GM12874 (cell line): ENCODE measurements around the gene TAS2R10.

Experiments used
- TF ChIP-seq, protein P1 (sequence below): IDR thresholded peaks from 2 replicates; pipeline ENCODE4 v1.5.1; 2011; ENCODE audit warnings: low read depth, mild to moderate bottlenecking, control low read depth, low read length, moderate library complexity; ENCODE audit not compliant: insufficient read depth

Gene TAS2R10

DNA sequence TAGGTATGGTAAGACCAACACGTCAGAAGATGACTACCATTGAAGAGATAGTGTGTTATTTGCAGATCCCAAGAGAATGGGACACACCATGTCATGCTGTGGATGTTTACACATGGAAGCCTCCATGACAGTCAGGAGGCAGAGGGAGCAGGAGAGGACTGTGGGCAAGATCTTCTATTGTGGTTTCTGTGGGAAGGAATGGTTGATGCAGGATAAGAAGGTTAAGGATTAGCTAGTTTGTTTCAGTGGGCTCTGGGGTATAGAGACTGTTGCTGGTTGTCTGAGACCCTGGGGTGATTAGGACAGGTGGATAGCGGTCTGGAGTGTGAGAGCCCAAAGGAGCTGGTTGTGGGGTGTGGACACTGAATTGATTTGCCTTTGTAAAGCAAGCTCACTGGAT lies 47.1 kb downstream of the TAS2R10 start:
- TF ChIP-seq, protein P1, sequence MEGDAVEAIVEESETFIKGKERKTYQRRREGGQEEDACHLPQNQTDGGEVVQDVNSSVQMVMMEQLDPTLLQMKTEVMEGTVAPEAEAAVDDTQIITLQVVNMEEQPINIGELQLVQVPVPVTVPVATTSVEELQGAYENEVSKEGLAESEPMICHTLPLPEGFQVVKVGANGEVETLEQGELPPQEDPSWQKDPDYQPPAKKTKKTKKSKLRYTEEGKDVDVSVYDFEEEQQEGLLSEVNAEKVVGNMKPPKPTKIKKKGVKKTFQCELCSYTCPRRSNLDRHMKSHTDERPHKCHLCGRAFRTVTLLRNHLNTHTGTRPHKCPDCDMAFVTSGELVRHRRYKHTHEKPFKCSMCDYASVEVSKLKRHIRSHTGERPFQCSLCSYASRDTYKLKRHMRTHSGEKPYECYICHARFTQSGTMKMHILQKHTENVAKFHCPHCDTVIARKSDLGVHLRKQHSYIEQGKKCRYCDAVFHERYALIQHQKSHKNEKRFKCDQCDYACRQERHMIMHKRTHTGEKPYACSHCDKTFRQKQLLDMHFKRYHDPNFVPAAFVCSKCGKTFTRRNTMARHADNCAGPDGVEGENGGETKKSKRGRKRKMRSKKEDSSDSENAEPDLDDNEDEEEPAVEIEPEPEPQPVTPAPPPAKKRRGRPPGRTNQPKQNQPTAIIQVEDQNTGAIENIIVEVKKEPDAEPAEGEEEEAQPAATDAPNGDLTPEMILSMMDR: no peak
